Neural crest cell (in vitro differentiated cells): ENCODE data around the gene NRXN3. TPM values are rescaled to one million over a fixed set of nuclear protein-coding genes. Genes with fewer than 3 reads are reported as not detected.

ENCODE experiments used
- DNase-seq: peaks from one replicate; pipeline ENCODE4 v3.0.0; 2021; ENCODE audit warnings: low read depth, mixed read lengths, low spot score
- H3K27ac Mint-ChIP-seq: one replicate; pipeline ENCODE4 v1.8.0; 2021; ENCODE audit warnings: mild to moderate bottlenecking, mixed read lengths; ENCODE audit not compliant: unreplicated experiment
- H3K27me3 Mint-ChIP-seq: 2 replicates; pipeline ENCODE4 v1.8.0; 2021; ENCODE audit warnings: low read depth, mild to moderate bottlenecking, mixed read lengths
- H3K36me3 Mint-ChIP-seq: 2 replicates; pipeline ENCODE4 v1.8.0; 2021; ENCODE audit warnings: low read depth, mild to moderate bottlenecking, mixed read lengths
- H3K4me1 Mint-ChIP-seq: 2 replicates; pipeline ENCODE4 v1.8.0; 2021; ENCODE audit warnings: mixed read lengths
- H3K4me3 Mint-ChIP-seq: one replicate; pipeline ENCODE4 v1.8.0; 2021; ENCODE audit warnings: mild to moderate bottlenecking, mixed read lengths
- H3K9me3 Mint-ChIP-seq: 2 replicates; pipeline ENCODE4 v1.8.0; 2021; ENCODE audit warnings: mixed read lengths
- CTCF ChIP-seq: fragments of 200-600 bp; sonication (generic); conservative IDR thresholded peaks from 2 replicates; pipeline ENCODE4 v1.5.0; 2021; ENCODE audit warnings: antibody characterized with exemption, mild to moderate bottlenecking
- total RNA-seq: library from RNA; stranded (reverse); gene quantifications from 2 replicates; pipeline ENCODE4 v1.2.1, GENCODE V29; 2021

Gene NRXN3
- total RNA-seq, 1 donor from 2014 or later: 2.5 TPM

- H3K4me1 Mint-ChIP-seq: no peaks in the 10 kb centered on the region
- H3K27me3 Mint-ChIP-seq: no peaks in the 10 kb centered on the region
- TF ChIP-seq CTCF: no peak
- H3K9me3 Mint-ChIP-seq: no peaks in the 10 kb centered on the region
- no peak for DNase-seq
- H3K27ac Mint-ChIP-seq: no peak overlapping the region
- H3K4me3 Mint-ChIP-seq: no peak overlapping the region
- H3K36me3 Mint-ChIP-seq: no peaks in the 10 kb centered on the region
Measured at GRCh38 chr14:79043194-79043889, 873.2 kb downstream of the NRXN3 start.

- no peaks in the 10 kb centered on the region for H3K36me3 Mint-ChIP-seq
- no peaks in the 10 kb centered on the region for H3K27me3 Mint-ChIP-seq
- no peak for TF ChIP-seq CTCF
- DNase-seq: no peak
- H3K27ac Mint-ChIP-seq: no peak overlapping the region
- no peak overlapping the region for H3K4me3 Mint-ChIP-seq
- no peaks in the 10 kb centered on the region for H3K9me3 Mint-ChIP-seq
- no peaks in the 10 kb centered on the region for H3K4me1 Mint-ChIP-seq
Measured at GRCh38 chr14:79044894-79045624, 874.9 kb downstream of the NRXN3 start.

- no peaks in the 10 kb centered on the region for H3K9me3 Mint-ChIP-seq
- H3K4me3 Mint-ChIP-seq: no peak overlapping the region
- H3K27me3 Mint-ChIP-seq: no peaks in the 10 kb centered on the region
- H3K36me3 Mint-ChIP-seq: no peaks in the 10 kb centered on the region
- DNase-seq: no peak
- H3K27ac Mint-ChIP-seq: peak overlapping the region; percentile 29
- no peak for TF ChIP-seq CTCF
- no peaks in the 10 kb centered on the region for H3K4me1 Mint-ChIP-seq
Measured at GRCh38 chr14:79050787-79051727, 880.9 kb downstream of the NRXN3 start.

GRCh38 chr14:79051742-79052141, 881.6 kb downstream of the NRXN3 start:
- no peak for TF ChIP-seq CTCF
- Mint-ChIP-seq H3K4me3 (no peak overlapping the region), H3K4me1 (no peaks in the 10 kb centered on the region), H3K27ac (no peak overlapping the region), H3K36me3 (no peaks in the 10 kb centered on the region), H3K27me3 (no peaks in the 10 kb centered on the region), H3K9me3 (no peaks in the 10 kb centered on the region)
- DNase-seq: no peak

- DNase-seq: no peak
- Mint-ChIP-seq H3K4me1 (no peaks in the 10 kb centered on the region), H3K4me3 (no peak overlapping the region), H3K27me3 (no peaks in the 10 kb centered on the region), H3K27ac (no peak overlapping the region), H3K9me3 (peaks cover 2% of the 10 kb centered on the region), H3K36me3 (no peaks in the 10 kb centered on the region)
- no peak for TF ChIP-seq CTCF
Measured at GRCh38 chr14:79056879-79057278, 886.7 kb downstream of the NRXN3 start.
